ENCODE results near the gene RNF208.
"Not testable (repeated sequence)": the region's sequence is repeated elsewhere in the genome, so short reads cannot be mapped to it uniquely, and the experiment has no call there.

Gene RNF208, protein sequence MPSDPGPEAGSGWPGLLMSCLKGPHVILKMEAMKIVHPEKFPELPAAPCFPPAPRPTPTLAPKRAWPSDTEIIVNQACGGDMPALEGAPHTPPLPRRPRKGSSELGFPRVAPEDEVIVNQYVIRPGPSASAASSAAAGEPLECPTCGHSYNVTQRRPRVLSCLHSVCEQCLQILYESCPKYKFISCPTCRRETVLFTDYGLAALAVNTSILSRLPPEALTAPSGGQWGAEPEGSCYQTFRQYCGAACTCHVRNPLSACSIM

DNA sequence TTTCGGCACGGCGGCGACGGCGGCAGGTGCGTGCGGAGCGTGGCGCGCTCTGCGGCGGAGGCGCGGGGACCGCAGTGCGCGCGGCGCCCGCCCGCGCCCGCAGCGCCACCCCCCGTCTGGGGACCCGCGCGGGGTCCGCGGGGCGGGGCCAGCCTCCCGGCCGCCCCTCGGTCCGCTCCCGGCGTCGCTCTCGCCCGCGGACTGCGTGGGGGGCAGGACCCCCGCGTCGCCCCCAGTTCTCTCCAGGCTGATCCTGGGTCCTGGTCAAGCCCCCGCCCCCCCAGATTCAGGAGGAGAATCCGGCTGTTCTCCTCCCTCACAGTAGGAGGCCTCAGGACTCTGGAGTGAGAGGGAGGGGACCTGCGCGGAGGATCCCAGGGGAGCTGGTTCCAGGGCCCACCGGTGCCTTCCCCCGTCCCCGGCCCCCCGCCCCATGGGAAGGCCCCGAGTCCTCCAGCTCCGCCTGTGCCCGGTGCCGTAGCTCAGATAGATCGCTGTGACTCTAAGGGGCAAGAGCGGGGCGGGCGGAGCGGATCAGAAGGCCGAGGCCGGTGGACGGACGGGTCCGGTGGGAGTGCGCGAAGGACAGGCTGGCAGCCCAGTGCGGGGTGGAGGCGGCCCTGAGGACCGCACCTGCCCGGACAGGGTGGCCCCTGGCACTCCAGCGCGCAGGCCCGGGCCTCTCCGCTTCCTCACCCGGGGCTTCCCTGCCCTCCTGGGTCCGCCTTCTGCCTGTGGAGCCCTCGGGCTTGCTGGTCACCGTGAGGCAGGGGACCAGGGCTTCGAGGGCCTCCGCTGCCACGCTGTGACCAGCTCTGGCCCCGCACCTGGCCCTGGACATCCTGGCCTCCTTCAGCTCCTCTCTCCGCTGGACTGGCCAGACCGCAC, at the start of gene RNF208:
Gene RNF208, minus strand, starts transcription at position 51 of the 888 bp plus-strand sequence. CDS start 1,028 bp downstream, outside the sequence.
- DNase-seq (ENCODE audit: low read depth in 2 of 3, low spot score in 2 of 3) = no peak

DNA sequence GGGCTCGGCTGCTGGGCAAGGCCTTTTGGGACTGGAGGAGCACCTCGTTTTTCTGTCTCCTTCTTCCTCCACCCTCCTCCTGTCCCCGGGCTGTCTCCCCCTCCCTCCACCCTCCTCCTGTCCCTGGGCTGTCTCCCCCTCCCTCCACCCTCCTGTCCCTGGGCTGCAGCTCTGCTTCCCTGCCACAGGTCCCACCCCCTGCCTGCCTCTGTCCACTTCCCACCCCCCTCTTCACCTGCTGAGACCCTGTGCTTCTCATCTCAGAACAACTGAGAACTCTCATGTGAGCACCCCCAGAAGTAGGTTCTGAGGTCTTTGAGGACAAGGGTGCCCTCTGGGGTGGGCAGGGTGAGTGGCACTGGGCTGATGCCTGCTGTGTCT, 49.6 kb upstream of the RNF208 start:
- no peak for DNase-seq (ENCODE audit: low read depth in 2 of 3, low spot score in 2 of 3)

DNA sequence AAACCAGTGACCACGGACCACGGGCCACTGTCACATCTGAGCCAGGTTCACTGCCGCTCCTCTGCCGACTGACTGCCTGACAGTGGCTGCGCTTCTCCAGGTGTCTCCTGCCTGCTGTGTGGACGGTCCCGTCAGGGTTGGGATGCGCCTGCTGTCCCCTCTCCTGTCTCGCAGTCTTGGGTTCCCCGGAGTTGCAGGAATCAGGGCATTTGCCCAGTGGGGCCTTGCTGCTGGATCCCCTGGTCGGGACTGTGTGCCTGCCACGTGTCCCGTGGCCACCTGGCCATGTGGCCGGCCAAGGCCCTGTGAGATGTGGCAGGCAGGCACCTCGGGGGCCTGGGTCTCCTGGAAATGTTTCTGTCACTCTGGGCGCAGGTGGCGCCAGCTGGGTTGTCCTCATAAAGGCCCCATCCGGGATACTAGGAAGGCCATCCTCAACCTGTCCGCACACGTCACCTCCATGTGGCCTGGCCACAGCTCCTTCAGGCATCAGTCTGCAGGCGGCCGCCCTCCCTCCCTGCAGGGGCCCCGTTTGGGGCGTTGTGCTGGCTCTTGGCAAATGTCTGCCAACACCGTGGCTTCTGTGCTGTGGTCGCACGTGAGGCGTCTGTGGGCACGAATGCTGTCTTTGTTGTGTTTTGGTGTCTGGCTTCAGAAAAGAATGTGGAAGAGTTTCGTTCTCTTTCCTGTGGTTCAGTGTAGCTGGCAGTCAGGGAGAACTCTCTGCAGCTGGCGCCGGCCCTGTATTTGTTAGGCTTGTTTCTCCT, 49.1 kb upstream of the RNF208 start:
- DNase-seq (ENCODE audit: low read depth in 2 of 3, low spot score in 2 of 3) = no peak

DNA sequence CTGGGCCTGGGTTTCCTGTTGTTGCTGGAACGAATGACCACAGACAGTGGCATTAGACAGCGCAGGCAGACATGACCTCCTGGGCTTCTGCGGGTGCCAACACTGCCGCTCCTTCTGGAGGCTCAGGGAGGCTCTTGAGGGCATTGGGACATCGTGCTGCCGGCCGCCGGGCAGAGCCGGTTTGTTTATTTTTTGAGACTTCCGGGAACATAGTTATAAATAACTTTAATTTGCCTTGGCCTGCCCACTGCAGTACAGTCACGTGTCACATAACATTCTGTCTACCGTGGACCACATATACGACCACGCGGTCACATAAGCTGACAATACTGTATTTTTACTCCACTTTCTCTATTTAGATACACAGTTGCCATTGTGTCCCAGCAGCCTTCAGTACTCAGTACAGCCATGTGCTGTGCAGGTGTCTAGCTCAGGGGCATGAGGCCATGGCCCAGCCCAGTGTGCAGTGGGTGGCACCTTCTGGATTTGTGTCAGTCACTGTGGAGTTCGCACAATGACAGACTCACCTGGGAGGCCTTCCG, 47.3 kb upstream of the RNF208 start:
- DNase-seq (ENCODE audit: low read depth in 2 of 3, low spot score in 2 of 3) = no peak

DNA sequence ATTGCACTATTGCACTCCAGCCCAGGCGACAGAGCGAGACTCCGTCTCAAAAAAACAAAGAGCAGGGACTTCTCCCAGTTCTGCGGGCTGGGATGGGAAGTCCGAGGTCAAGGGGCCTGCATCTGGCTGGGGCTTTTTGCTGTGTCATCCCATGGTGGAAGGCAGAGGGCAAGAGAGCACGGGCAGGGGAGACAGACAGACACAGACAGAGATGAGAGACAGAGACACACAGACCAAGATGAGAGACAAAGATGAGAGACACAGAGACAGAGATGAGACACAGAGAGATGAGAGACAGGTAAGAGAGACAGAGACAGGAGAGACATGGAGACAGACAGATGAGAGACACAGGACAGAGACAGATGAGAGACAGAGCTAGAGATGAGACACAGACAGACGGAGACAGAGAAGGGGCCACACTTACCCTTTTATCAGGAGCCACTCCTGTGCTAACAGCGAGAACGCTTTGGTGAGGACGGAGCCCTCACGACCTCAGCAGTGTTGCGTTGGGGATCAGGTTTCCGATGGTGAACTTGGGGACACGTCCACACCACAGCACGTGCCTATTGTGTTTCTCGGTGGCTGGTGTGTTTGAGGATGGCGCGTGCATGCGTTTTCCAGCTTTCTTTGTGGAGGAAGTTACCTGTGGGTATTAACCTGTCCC, 46.6 kb upstream of the RNF208 start:
- no peak for DNase-seq (ENCODE audit: low read depth in 2 of 3, low spot score in 2 of 3)

DNA sequence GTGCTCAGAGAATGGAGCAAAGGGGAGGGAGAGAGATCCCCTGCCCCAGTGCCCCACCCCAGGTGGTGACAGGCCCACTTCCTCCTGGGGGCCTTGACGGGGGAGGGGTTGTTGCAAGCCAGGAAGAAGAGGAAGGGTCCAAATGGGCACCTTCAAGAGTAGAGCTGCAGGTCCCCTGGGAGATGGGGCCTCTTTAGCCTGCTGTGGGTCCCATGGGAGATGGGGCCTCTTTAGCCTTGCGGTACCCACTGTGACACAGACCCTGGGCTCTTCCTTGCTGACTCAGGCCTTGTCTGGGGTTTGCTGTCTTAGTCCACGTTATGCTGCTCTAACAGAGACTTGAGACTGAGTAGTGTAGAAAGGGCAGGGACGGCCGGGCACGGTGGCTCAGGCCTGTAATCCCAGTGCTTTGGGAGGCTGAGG, 45.9 kb upstream of the RNF208 start:
- no peak for DNase-seq (ENCODE audit: low read depth in 2 of 3, low spot score in 2 of 3)

DNA sequence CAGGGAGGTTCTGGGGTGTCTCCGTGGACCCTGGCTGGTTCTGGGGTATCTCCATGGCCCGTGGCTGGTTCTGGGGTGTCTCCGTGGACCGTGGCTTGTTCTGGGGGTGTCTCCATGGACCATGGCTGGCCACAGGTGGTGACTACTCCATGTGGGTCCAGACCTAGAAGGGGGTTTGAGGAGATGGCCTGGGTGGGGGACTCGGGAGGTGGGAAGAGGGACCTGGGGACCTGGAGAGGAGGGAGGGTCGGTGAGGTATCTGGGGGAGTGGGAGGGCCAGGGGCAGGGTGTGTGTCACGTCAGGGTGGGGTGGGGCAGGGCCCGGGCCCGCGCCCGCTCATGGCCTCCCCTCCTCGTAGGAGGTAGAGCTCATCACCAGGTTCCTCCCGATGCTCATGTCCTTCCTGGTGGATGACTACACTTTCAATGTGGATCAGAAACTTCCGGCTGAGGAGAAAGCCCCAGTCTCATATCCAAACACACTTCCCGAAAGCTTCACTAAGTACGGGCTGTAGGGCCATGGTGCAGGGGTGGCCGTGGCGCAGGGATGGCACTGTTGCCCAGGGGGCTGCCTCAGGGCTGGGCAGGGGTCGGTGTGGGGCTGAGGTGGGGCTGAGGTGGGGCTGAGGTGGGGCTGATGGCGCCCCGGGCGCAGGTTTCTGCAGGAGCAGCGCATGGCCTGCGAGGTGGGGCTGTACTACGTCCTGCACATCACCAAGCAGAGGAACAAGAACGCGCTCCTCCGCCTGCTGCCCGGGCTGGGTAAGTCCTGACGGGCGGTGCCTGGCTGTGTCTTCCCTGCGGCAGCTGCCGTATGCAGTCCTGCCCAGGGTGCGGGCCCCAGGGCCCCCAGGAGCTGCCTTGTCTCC, 44.8 kb upstream of the RNF208 start:
- DNase-seq (ENCODE audit: low read depth in 2 of 3, low spot score in 2 of 3) = no peak

DNA sequence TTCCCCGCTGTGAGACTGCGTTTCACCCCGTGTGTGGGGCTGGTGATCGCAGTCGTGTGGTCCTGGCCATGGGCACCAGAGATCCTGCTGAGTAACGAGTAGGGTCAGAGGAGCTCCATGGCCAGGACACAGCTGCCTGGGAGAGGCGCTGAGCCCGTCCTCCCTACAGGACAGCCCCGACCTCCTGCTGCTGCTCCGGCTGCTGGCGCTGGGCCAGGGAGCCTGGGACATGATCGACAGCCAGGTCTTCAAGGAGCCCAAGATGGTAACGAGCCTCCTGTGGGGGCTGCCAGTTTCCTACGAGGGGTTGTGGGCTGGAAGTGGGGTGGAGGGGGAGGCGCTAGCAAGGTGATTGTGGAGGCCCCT, 44.1 kb upstream of the RNF208 start:
- DNase-seq (ENCODE audit: low read depth in 2 of 3, low spot score in 2 of 3) = no peak

DNA sequence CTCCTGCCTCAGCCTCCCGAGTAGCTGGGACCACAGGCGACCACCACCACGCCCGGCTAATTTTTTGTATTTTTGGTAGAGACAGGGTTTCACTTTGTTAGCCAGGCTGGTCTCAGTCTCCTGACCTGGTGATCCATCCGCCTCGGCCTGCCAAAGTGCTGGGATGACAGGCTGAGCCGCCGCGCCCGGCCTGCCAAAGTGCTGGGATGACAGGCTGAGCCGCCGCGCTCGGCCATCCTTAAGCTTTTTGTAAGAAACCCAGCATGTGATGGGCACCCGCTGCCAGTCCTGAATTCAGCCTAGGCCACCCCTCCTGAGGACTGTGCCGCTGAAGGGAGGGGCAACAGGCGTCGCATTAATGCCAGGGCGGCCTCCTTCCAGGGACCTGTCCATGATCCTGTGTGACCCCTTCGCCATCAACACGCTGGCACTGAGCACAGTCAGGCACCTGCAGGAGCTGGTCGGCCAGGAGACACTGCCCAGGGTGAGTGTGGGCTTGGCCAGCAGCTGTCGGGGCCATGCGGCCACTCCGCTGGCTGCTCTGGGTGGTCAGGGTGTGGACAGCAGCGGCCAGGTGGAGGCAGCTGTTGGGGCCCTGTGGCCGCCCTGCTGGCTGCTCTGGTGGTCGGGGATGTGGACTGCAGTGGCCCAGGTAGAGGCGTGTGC, 43.6 kb upstream of the RNF208 start:
- DNase-seq (ENCODE audit: low read depth in 2 of 3, low spot score in 2 of 3) = no peak

DNA sequence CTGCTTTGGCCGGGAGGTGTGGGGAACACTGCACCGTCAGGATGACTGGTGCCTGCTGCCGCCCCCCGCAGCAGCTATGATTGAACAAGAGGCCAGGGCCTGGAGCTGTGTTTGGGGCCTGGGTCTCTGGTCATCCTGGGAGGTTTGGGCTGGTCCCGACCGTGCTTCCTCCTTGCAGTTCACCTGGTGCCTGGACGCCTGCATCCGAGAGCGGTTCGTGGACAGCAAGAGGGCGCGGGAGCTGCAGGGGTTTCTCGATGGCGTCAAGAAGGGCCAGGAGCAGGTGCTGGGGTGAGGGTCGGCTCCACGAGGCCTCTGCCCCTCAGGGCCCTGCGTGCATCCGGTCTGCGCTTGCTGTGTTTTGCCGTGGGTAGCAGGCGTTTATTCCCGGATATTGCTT, 42.0 kb upstream of the RNF208 start:
- DNase-seq (ENCODE audit: low read depth in 2 of 3, low spot score in 2 of 3) = no peak

DNA sequence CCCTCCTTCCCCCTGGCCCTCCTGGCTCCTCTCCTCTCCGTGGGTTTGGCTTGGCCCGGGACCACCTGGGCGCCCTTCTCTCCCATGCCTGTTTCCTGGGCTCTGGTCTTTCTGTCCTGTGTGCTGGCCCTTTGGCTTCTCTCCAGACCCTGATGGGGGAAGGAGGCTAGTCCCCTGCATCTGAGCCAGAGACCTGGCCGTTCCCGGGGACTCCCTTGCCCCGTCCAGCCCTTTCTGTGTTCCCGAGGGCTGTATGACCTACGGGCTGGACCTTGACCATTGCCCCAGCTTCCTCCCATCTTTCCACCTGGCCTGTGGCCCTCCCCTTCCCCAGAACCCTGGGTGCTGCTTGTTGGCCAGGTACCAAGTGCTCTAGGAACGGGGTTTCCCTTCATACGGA, 41.5 kb upstream of the RNF208 start:
- no peak for DNase-seq (ENCODE audit: low read depth in 2 of 3, low spot score in 2 of 3)

DNA sequence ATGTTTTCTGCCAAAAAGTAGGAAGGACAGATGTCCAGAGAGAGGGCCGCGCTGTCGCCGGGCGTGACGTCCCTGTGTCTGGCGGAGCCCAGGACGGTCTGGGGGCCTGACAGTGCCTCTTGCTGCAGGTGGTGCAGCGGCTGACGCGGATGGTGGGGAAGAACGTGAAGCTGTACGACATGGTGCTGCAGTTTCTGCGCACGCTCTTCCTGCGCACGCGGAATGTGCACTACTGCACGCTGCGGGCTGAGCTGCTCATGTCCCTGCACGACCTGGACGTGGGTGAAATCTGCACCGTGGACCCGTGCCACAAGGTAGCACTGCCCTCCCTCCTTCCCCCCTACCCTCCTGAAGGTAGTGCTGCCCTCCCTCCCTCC, 40.9 kb upstream of the RNF208 start:
- DNase-seq (ENCODE audit: low read depth in 2 of 3, low spot score in 2 of 3) = no peak

DNA sequence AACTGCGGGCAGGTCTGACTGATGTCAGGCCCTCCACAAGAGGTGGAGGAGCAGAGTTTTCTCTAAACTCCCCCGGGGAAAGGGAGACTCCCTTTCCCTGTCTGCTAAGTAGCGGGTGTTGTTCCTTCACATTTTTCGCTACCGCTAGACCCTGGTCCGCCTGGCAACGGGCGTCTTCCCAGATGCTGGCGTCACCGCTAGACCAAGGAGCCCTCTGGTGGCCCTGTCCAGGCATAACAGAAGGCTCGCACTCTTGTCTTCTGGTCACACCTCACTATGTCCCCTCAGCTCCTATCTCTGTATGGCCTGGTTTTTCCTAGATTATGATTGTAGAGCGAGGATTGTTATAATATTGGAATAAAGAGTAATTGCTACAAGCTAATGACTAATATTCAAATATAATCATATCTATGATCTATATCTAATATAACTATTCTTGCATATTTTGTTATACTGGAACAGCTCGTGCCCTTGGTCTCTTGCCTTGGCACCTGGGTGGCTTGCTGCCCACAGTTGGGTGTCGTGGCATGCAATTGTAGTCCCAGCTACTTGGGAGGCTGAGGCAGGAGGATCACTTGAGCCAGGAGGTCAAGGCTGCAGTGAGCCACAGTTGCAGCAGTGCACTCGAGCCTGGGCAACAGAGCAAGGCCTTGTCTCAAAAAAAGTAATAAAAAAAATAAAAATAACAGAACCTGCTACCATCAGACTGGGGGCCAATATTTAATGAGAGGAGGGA, 40.3 kb upstream of the RNF208 start:
- not testable (repeated sequence) for DNase-seq (ENCODE audit: low read depth in 2 of 3, low spot score in 2 of 3)

DNA sequence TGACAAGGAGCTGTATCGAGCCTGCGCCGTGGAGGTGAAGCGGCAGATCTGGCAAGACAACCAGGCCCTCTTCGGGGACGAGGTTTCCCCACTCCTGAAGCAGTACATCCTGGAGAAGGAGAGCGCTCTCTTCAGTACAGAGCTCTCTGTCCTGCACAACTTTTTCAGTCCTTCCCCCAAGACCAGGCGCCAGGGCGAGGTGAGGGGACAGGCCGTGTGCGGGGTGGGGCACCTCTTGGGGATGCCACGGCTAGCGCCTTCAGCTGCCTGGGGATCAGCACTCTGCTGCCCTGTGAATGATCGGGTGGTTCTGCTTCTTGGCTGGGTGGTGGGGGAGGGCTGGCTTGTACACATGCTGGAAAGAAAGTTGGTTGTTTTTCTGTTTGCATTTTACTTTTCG, 34.8 kb upstream of the RNF208 start:
- no peak for DNase-seq (ENCODE audit: low read depth in 2 of 3, low spot score in 2 of 3)

DNA sequence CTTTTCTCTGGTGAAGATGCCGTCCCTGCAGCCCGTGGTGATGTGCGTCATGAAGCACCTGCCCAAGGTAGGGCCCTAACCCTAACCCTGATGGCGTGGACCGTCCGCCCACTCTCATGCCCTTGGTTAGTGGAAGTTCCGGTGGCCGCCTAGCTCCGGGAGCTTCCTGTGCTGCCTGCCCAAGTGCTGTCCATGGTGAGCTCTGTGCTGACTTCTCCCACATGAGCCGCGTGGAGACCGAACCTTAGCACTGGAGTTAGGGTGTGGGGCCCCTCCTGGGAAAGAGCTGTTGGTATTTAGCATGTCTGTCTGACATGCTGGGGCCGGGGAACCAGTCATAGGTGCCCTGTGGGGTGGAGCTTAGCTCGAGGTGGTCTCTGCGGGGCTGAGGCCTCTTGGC, 34.3 kb upstream of the RNF208 start:
- DNase-seq (ENCODE audit: low read depth in 2 of 3, low spot score in 2 of 3) = no peak

DNA sequence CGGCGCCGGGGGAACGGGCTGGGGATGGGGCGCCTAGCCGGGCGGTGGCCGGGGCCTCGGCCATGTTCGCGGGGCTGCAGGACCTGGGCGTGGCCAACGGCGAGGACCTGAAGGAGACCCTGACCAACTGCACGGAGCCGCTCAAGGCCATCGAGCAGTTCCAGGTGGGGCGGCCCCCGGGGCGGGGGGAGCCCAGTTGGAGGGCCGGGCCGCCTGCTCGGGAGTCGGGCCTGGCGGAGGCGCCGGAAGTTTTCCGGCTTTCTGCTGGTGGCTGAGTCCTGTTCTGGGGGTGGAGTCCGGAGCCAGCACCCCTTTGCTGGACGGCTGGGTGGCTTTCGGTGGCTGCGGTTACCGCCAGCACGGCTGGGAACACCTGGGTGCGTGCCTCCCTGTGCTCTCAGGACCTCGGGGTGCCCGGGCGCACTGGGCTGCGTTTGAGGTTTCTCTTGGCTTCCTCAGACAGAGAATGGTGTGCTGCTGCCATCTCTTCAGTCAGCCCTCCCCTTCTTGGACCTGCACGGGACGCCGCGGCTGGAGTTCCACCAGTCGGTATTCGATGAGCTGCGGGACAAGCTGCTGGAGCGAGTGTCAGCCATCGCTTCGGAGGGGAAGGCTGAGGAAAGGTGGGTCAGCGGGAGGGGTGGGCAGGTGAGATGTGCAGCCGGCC, 33.5 kb upstream of the RNF208 start:
- DNase-seq (ENCODE audit: low read depth in 2 of 3, low spot score in 2 of 3) = no peak

DNA sequence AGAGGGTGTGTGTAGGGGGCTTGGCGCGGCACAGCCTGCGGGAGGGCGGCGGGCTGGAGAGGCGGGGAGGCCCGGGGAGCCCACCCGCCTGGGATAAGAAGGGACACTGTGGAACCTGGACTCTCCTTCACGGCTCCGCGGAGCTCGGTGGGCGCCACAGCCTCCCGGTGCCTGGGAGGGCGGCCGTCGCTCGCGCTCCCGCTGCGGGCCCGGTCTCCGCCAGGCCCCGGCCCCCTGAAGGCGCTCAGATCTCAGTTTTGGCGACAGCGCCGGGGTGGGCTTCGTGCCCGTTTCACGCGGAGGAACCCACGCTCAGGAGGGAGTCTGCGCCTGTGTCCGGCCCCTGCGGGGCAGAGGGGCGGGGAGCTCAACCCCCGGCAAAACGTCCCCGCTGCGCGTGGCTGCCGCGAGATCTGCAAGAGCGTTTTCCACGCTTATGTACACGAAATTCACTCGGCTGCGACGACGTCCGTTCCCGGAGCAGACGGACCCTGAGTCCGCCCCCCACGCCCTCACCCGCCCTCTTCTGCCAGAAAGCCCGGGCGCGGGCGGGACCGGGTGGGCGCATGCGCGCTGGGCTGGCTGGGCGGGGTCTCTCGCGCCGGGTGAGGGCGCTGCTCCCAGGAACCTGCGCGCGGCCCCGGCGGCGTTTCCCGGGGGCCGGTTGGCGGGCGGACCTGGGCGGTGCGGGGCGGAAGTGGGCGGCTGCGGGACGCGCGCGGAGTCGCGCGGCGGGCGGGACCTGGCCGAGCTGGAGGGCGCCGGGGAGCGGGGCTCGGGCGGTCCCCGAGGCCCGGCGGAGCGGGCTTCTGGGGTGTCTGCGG, 32.8 kb upstream of the RNF208 start, which contains the start of gene NELFB:
Gene NELFB, plus strand, starts transcription at position 704 of the 824 bp plus-strand sequence.
- DNase-seq (ENCODE audit: low read depth in 2 of 3, low spot score in 2 of 3) = peak; percentile 96 to 98 (median 97)

All from activated CD8-positive, alpha-beta memory T cell treated with anti-CD3 and anti-CD28 coated beads for 48 hours (primary cell).